ENCODE results near the gene FKBP10.
"Not testable (repeated sequence)": the region's sequence is repeated elsewhere in the genome, so short reads cannot be mapped to it uniquely, and the experiment has no call there.

The FKBP10 gene

GRCh38 chr17:41812381-41813151 is at the start of gene FKBP10:
TSS of gene FKBP10 (plus strand) at chr17:41813004. CDS start at chr17:41813035, 31 bp downstream.
- DNase-seq: no peak

- DNase-seq: no peak
Measured at GRCh38 chr17:41763327-41763726, 49.5 kb upstream of the FKBP10 start.

- DNase-seq: no peak
Measured at GRCh38 chr17:41766135-41766534, 46.7 kb upstream of the FKBP10 start.

GRCh38 chr17:41767324-41768042 is 45.3 kb upstream of the FKBP10 start:
- no peak for DNase-seq

GRCh38 chr17:41768682-41769288 is 44.0 kb upstream of the FKBP10 start:
- no peak for DNase-seq

GRCh38 chr17:41769346-41769862 is 43.4 kb upstream of the FKBP10 start:
- DNase-seq: no peak

GRCh38 chr17:41769985-41770384 is 42.8 kb upstream of the FKBP10 start:
- DNase-seq: no peak

GRCh38 chr17:41771389-41772206 is 41.2 kb upstream of the FKBP10 start:
- DNase-seq: no peak

- DNase-seq: no peak
Measured at GRCh38 chr17:41772218-41772585, 40.6 kb upstream of the FKBP10 start.

- DNase-seq: no peak
Measured at GRCh38 chr17:41772586-41773189, 40.1 kb upstream of the FKBP10 start.

GRCh38 chr17:41773190-41773588 is 39.6 kb upstream of the FKBP10 start:
- no peak for DNase-seq

GRCh38 chr17:41773731-41774193 is 39.0 kb upstream of the FKBP10 start:
- DNase-seq: no peak

- no peak for DNase-seq
Measured at GRCh38 chr17:41775394-41776226, 37.2 kb upstream of the FKBP10 start.

GRCh38 chr17:41776262-41776900 is 36.4 kb upstream of the FKBP10 start:
- not testable (repeated sequence) for DNase-seq

- no peak for DNase-seq
Measured at GRCh38 chr17:41777157-41777573, 35.6 kb upstream of the FKBP10 start.

GRCh38 chr17:41777574-41778188 is 35.1 kb upstream of the FKBP10 start:
- no peak for DNase-seq

GRCh38 chr17:41779954-41780353 is 32.9 kb upstream of the FKBP10 start:
- no peak for DNase-seq

- no peak for DNase-seq
Measured at GRCh38 chr17:41781404-41782110, 31.2 kb upstream of the FKBP10 start.

GRCh38 chr17:41782142-41782541 is 30.7 kb upstream of the FKBP10 start:
- DNase-seq: no peak
